H1 (cell line): ENCODE results near the gene MINAR1. TPM values are rescaled to one million over a fixed set of nuclear protein-coding genes. Genes with fewer than 3 reads are reported as not detected.

Experiments
- CTCF ChIA-PET: fragments of 300-600 bp; sonication (Branson Sonifier 250); formaldehyde crosslinking; loops from one replicate; lab custom pipeline; 2021; ENCODE audit not compliant: partially characterized antibody; lab: Charles Lee
- POLR2A ChIA-PET: fragments of 300-600 bp; sonication (Branson Sonifier 250); formaldehyde crosslinking; loops from one replicate; lab custom pipeline; 2021; ENCODE audit warnings: inconsistent platforms; ENCODE audit not compliant: partially characterized antibody; lab: Charles Lee
- DNase-seq, 2 experiments: peaks; one replicate each; pipeline versions ENCODE4 v3.0.0 to v3.0.0-alpha.2; 2010 to 2022; ENCODE audit warnings: low spot score in 2 of 2, low read depth in 1 of 2, mixed read lengths in 1 of 2
- FAIRE-seq: peaks from 2 replicates; lab custom pipeline; 2011; peaks lifted over from hg19 to GRCh38; lab: Jason Lieb, UNC
- H2AFZ ChIP-seq: 2 replicates; pipeline ENCODE4 v1.8.1; 2012; ENCODE audit warnings: low read length, inconsistent platforms
- H2AK5ac ChIP-seq: 2 replicates; pipeline ENCODE4 v1.6.1; 2013; ENCODE audit warnings: low read depth, low read length
- H2BK120ac ChIP-seq: replicated peaks from 2 replicates; pipeline ENCODE3; 2013; ENCODE audit warnings: low read depth, low read length, inconsistent platforms
- H2BK12ac ChIP-seq: 2 replicates; pipeline ENCODE4 v1.6.1; 2013; ENCODE audit warnings: low read depth, low read length
- H2BK15ac ChIP-seq: 2 replicates; pipeline ENCODE4 v1.6.1; 2013; ENCODE audit warnings: low read length
- H2BK20ac ChIP-seq: 2 replicates; pipeline ENCODE4 v1.6.1; 2013; ENCODE audit warnings: low read length
- H2BK5ac ChIP-seq: 2 replicates; pipeline ENCODE4 v1.6.1; 2013; ENCODE audit warnings: low read depth, low read length
- H3K14ac ChIP-seq: 2 replicates; pipeline ENCODE4 v1.6.1; 2013; ENCODE audit warnings: inconsistent platforms; ENCODE audit not compliant: insufficient read length
- H3K18ac ChIP-seq: 2 replicates; pipeline ENCODE4 v1.6.1; 2013; ENCODE audit warnings: low read length; ENCODE audit errors: extremely low read depth
- H3K23ac ChIP-seq: 2 replicates; pipeline ENCODE4 v1.6.1; 2013; ENCODE audit warnings: inconsistent platforms; ENCODE audit not compliant: insufficient read length
- H3K23me2 ChIP-seq: 2 replicates; pipeline ENCODE4 v1.6.1; 2013; ENCODE audit warnings: low read depth, low read length
- H3K27ac ChIP-seq: 2 replicates; pipeline ENCODE4 v1.6.1; 2011; ENCODE audit warnings: low read depth, low read length, inconsistent platforms
- H3K27me3 ChIP-seq, 4 experiments: replicated peaks in 1 of 4; 1 replicate in 1 of 4; 2 replicates in 3 of 4; pipeline versions ENCODE4 v1.6.1 to v1.8.1; 2011 to 2013; ENCODE audit warnings: low read length in 3 of 4, mild to moderate bottlenecking in 3 of 4, inconsistent platforms in 2 of 4, mixed read lengths in 2 of 4, moderate library complexity in 1 of 4; ENCODE audit not compliant: control insufficient read depth in 3 of 4, insufficient read depth in 3 of 4; ENCODE audit errors: extremely low read depth in 1 of 4
- H3K36me3 ChIP-seq, 4 experiments: 2 replicates each; pipeline versions ENCODE4 v1.6.1 to v1.8.1; 2011 to 2013; ENCODE audit warnings: mild to moderate bottlenecking in 4 of 4, low read length in 3 of 4, moderate library complexity in 2 of 4, control low read depth in 1 of 4, inconsistent platforms in 1 of 4; ENCODE audit not compliant: insufficient read depth in 4 of 4, control insufficient read depth in 2 of 4
- H3K4ac ChIP-seq: replicated peaks from 2 replicates; pipeline ENCODE3; 2013; ENCODE audit warnings: low read length, low read depth, mixed read lengths, inconsistent platforms; ENCODE audit not compliant: insufficient read length
- H3K4me1 ChIP-seq, 4 experiments: replicated peaks in 1 of 4; 1 replicate in 1 of 4; 2 replicates in 3 of 4; pipeline versions ENCODE4 v1.6.1 to v1.8.1; 2011 to 2013; ENCODE audit warnings: low read length in 3 of 4, inconsistent platforms in 2 of 4, mixed read lengths in 1 of 4; ENCODE audit not compliant: insufficient read depth in 4 of 4, control insufficient read depth in 3 of 4
- H3K4me2 ChIP-seq, 2 experiments: 2 replicates each; pipeline versions ENCODE4 v1.6.1 to v1.8.1; 2011 to 2013; ENCODE audit warnings: low read depth in 2 of 2, low read length in 2 of 2, control low read depth in 1 of 2, inconsistent platforms in 1 of 2, mild to moderate bottlenecking in 1 of 2; ENCODE audit not compliant: insufficient read depth in 1 of 2
- H3K4me3 ChIP-seq, 4 experiments: fragments of 200-600, 300-600 bp in 1 of 4; sonication (generic), shearing (Covaris generic), sonication (Bioruptor Twin) in 1 of 4; 2 replicates each; pipeline versions ENCODE4 v1.5.1 to v1.8.1; 2011 to 2016; ENCODE audit warnings: low read length in 4 of 4, low read depth in 3 of 4, control low read depth in 2 of 4, inconsistent platforms in 2 of 4, mild to moderate bottlenecking in 2 of 4, mixed read lengths in 1 of 4, moderate library complexity in 1 of 4; ENCODE audit not compliant: insufficient read depth in 2 of 4; ENCODE audit errors: extremely low read depth in 1 of 4
- H3K56ac ChIP-seq: replicated peaks from 2 replicates; pipeline ENCODE3; 2013; ENCODE audit warnings: low read depth, mild to moderate bottlenecking, mixed read lengths, low read length, inconsistent platforms; ENCODE audit not compliant: insufficient read length
- H3K79me1 ChIP-seq: 2 replicates; pipeline ENCODE4 v1.6.1; 2013; ENCODE audit warnings: low read depth, low read length, control low read depth
- H3K79me2 ChIP-seq, 2 experiments: 2 replicates each; pipeline versions ENCODE4 v1.6.1 to v1.8.1; 2012 to 2013; ENCODE audit warnings: low read length in 2 of 2, mild to moderate bottlenecking in 2 of 2, inconsistent platforms in 1 of 2; ENCODE audit not compliant: insufficient read depth in 2 of 2, control insufficient read depth in 1 of 2
- H3K9ac ChIP-seq, 4 experiments: replicated peaks in 1 of 4; 1 replicate in 1 of 4; 2 replicates in 3 of 4; pipeline versions ENCODE4 v1.6.1 to v1.8.1; 2011 to 2013; ENCODE audit warnings: low read depth in 3 of 4, low read length in 3 of 4, control low read depth in 2 of 4, mild to moderate bottlenecking in 2 of 4, moderate library complexity in 2 of 4, inconsistent platforms in 1 of 4; ENCODE audit errors: extremely low read depth in 1 of 4
- H3K9me3 ChIP-seq, 2 experiments: 2 replicates each; pipeline versions ENCODE4 v1.6.1 to v1.8.1; 2012 to 2013; ENCODE audit warnings: mild to moderate bottlenecking in 2 of 2, moderate library complexity in 2 of 2, control low read depth in 1 of 2, inconsistent platforms in 1 of 2, low read depth in 1 of 2, low read length in 1 of 2, mixed read lengths in 1 of 2; ENCODE audit not compliant: insufficient read depth in 2 of 2
- H4K20me1 ChIP-seq, 2 experiments: replicated peaks in 1 of 2; 2 replicates each; pipeline versions ENCODE3 to v1.8.1; 2011 to 2013; ENCODE audit warnings: inconsistent platforms in 2 of 2, low read length in 2 of 2, mild to moderate bottlenecking in 1 of 2; ENCODE audit not compliant: insufficient read depth in 2 of 2, control insufficient read depth in 1 of 2
- H4K5ac ChIP-seq: 2 replicates; pipeline ENCODE4 v1.6.1; 2013; ENCODE audit warnings: low read length, low read depth, mixed read lengths, inconsistent platforms; ENCODE audit not compliant: insufficient read length
- H4K8ac ChIP-seq: 2 replicates; pipeline ENCODE4 v1.8.0; 2013; ENCODE audit warnings: mild to moderate bottlenecking, moderate library complexity, low read length, inconsistent platforms; ENCODE audit not compliant: insufficient read depth; ENCODE audit errors: extremely low read depth
- H4K91ac ChIP-seq: replicated peaks from 2 replicates; pipeline ENCODE3; 2013; ENCODE audit warnings: low read length, mixed read lengths, inconsistent platforms; ENCODE audit not compliant: insufficient read length
- E2F6 ChIP-seq: IDR thresholded peaks from 2 replicates; pipeline ENCODE4 v1.6.1; 2012; ENCODE audit warnings: inconsistent platforms
- KDM1A ChIP-seq: fragments of 200-600, 300-600 bp; sonication (generic); IDR thresholded peaks from 2 replicates; pipeline ENCODE4 v1.7.1; 2016; ENCODE audit warnings: mild to moderate bottlenecking, low read length, borderline replicate concordance
- MAX ChIP-seq: IDR thresholded peaks from 2 replicates; pipeline ENCODE4 v1.6.1; 2012; ENCODE audit warnings: inconsistent platforms
- NANOG ChIP-seq: IDR thresholded peaks from 2 replicates; pipeline ENCODE4 v1.6.1; 2011; ENCODE audit warnings: low read length, low read depth, mild to moderate bottlenecking, inconsistent platforms; ENCODE audit not compliant: insufficient read depth, poor library complexity, severe bottlenecking
- POLR2AphosphoS5 ChIP-seq: IDR thresholded peaks from 2 replicates; pipeline ENCODE4 v1.6.1; 2011; ENCODE audit warnings: low read depth, low read length
- TAF7 ChIP-seq: optimal IDR thresholded peaks from 2 replicates; pipeline ENCODE3; 2011; ENCODE audit warnings: low read depth, mild to moderate bottlenecking, inconsistent platforms, low read length, moderate library complexity, borderline replicate concordance
- WGBS, 2 experiments: shearing (Covaris generic) in 1 of 2; methylation state at CpG; one replicate each; pipeline versions ENCODE4 v1.1.6 to v1.1.7; 2013 to 2015; ENCODE audit warnings: low lambda C conversion rate in 2 of 2, mixed read lengths in 2 of 2, inconsistent platforms in 1 of 2, low coverage in 1 of 2, missing lambda C conversion rate in 1 of 2; ENCODE audit not compliant: insufficient replicate concordance in 2 of 2, insufficient coverage in 1 of 2, insufficient read length in 1 of 2; ENCODE audit errors: extremely low coverage in 1 of 2, missing lambda C conversion rate in 1 of 2; 5-methylcytosine and 5-hydroxymethylcytosine counted together
- polyA plus RNA-seq, 7 experiments: library from polyadenylated mRNA; depleted of rRNA in 3 of 7; stranded (reverse) in 5 of 7; unstranded in 2 of 7; fragments of >200 nt in 5 of 7; fragments of 200-250 nt in 2 of 7; gene quantifications; 1 replicate in 5 of 7; 2 replicates in 1 of 7; 4 replicates in 1 of 7; pipeline versions ENCODE4 v1.2.1 to v1.2.3, GENCODE V29; 2011 to 2013; ENCODE audit warnings: missing spikeins in 2 of 7, mixed read lengths in 2 of 7
- total RNA-seq: library from RNA; stranded (reverse); fragmentation: NEBNext Ultra II Directional; extraction: Animal tissue kit (Norgen Biotek cat#: 25700); gene quantifications from 2 replicates; pipeline ENCODE4 v1.2.1, GENCODE V29; 2021

MINAR1 gene
- total and polyA plus RNA-seq, 2 of the 8 experiments (the other 6 are each of a cell fraction or from before 2014, with no cell fraction given), result 0.17 to 0.67 TPM

- Histone ChIP-seq H2BK5ac (no peak overlapping the region), H3K9ac (no peak overlapping the region), H3K4me2 (no peak overlapping the region), H4K8ac (no peak overlapping the region), H3K4ac (no peak overlapping the region), H4K5ac (no peak overlapping the region), H3K9me3 (no peaks in the 10 kb centered on the region), H3K4me3 (no peak overlapping the region), H3K79me1 (no peaks in the 10 kb centered on the region), H3K56ac (no peak overlapping the region), H2AFZ (no peak overlapping the region), H3K23me2 (no peaks in the 10 kb centered on the region), H4K20me1 (no peaks in the 10 kb centered on the region), H3K27ac (no peak overlapping the region), H3K23ac (no peak overlapping the region), H3K27me3 (no peaks in the 10 kb centered on the region), H3K4me1 (no peaks in the 10 kb centered on the region), H2BK20ac (no peak overlapping the region), H2BK12ac (no peak overlapping the region), H3K79me2 (no peaks in the 10 kb centered on the region), H4K91ac (no peak overlapping the region), H2BK120ac (no peak overlapping the region), H2AK5ac (no peak overlapping the region), H2BK15ac (no peak overlapping the region), H3K18ac (no peak overlapping the region), H3K14ac (no peak overlapping the region), H3K36me3 (no peaks in the 10 kb centered on the region)
- TF ChIP-seq E2F6, result no peak
- no peak for TF ChIP-seq KDM1A
- no peak for TF ChIP-seq MAX
- TF ChIP-seq NANOG, result no peak
- no peak for TF ChIP-seq TAF7
- TF ChIP-seq POLR2AphosphoS5, result no peak
- no peak for FAIRE-seq
- 83% methylated on average over 3 of the region's 3 CpGs; no CpG with 5 or more reads in 1 of the 2 experiments for WGBS, 2 experiments
- DNase-seq, result no peak
- ChIA-PET POLR2A (no interaction called here), CTCF (interaction anchor here (1.0 to 1.4 kb wide), 2 partner anchors 130 to 323 kb away, joined by 3 to 5 read pairs; no protein-coding TSS in a partner anchor)
Observed at GRCh38 chr15:79466488-79466887, 34.4 kb downstream of the MINAR1 start.
